Activated CD4-positive, alpha-beta T cell treated with anti-CD3 and anti-CD28 coated beads, Interleukin-2, amount 50 U/mL, for 1 hour (primary cell): ENCODE results near the gene SLC25A21.
"Not testable (repeated sequence)": the region's sequence is repeated elsewhere in the genome, so short reads cannot be mapped to it uniquely, and the experiment has no call there.

Experiments
- DNase-seq: peaks from one replicate; pipeline ENCODE4 v3.0.0-alpha.2; 2020

SLC25A21 gene

DNA sequence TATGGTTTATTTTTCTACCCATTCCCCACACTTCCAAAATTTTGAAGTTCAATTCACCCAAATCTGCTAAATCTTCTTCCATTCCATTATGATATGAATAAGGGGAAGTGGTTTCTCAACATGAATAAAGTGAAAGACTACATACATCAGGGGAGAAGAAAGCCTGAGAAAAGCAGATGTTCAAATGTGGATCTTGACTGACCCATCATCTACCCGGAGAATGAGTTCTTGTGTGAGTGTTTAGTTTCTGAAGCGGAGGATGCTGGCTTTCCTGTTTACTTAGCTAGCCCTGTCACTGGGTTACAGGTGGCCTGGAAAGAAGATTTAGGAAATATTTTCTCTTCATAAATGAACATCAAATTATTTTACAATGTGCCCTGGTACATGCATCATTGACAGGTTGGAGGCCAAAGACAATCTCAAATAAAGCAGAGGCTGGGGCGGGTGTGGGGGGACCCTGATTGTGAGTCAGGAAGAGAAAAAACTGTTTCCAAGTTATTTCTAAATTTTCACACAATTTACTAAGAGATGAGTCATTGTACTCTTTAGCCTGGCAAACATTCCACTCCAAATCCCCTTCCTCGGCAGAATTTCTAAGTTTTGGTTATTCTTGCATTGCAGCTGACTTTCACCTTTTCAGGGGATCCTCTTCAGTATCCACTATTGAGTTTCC, 135.6 kb downstream of the SLC25A21 start:
- DNase-seq: no peak

DNA sequence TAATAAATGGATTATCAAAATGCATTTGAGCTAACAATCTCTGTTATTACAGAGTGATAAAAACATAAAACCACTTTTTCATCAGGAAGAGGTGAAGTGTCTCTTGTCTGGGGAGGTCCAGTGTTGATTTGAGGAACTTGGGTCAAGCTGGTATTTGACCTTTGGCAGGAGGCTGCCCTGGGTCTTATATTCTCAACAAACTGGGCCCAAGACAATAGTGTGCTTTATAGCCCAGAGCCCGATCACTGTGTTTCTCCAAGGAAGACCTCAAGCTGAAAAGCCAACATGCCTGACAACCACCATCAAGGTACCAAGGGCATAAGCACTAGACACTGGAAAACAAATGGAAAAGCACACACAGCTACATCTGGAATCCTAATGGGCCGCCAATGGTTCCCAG, 137.0 kb downstream of the SLC25A21 start:
- no peak for DNase-seq

DNA sequence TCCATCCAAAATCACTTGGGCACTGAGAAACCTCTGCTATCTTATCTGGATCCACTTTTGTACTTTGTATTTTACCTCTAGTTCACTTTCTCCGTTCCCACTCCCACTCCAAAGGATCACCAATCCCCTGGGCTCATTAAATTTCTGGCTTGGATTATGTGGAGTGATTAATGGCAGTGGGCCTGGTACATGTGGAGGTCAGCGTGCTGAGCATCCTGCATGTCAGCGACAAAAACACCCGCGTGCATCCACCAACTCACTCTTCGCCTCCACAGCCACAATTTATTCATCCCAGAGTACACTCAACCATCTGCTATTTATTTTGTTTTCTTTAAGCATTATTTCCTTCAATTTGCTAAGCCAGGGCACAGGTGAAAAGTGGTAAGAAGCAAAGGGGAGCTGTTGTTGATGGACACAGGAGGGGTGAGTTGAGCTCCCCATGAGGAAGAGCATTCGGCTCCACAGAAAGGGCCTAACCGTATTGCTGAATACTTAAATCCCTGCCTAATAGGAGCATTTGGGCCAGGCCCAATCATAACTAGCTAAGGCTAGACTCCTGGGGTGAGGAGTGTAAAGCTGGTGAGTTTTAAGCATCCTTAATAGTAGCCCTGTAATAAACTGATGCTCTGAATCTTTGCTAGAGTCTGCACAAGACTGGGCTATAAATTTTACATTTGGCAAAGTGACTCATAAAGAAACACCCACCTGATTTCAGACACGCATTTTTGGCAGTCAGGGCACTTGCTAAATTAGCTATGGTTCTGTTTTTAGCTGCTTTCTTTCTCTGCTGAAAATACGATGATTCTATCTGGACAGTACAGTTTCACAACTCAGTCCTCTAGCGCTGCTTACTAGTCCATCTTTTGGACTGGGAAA, 137.8 kb downstream of the SLC25A21 start:
- no peak for DNase-seq

DNA sequence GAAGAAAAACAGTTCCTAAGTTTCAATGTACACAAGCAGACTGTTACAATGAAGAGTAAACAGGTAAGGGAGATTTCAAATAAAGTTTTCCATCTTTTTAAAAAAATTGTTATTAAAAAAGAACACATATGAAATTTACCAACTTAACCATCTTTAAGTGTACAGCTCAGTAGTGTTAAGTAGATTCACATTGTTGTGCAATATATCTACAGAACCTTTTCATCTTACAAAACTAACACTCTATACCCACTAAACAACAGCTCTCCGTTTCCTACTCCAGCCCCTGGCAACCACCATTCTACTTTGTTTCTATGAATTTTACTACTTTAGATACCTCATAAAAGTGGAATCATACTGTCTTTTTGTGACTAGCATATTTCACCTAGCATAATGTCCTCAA, 139.5 kb downstream of the SLC25A21 start:
- DNase-seq: no peak

DNA sequence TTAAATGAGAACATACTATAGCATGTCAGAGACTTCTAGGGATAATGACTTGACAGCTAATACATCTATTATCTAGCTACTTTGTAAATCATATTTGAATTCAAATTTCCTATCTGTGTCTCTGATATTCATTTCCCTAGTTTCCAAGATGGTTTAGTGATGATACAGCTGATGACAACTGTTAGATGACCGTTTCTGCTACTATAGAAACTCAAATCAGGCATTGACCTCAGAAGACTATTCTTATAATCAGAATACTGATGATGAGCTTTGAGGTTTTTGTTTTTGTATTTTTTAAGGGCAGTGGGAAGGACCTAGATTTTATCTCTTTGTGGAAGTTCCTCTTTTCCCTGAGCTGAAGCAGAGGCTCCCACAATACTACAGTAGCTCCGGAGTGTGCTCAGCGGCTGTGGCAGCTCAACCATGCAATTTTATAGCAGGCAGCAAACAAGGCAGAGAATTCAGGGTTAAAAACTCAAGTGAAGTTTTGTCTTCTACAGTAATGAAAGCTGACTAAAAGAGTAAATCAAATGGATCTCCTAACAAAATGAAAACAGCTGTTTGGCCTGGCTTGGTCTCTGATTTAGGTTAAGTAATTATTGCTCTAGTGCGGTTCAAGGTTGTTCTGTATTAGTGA, 145.1 kb downstream of the SLC25A21 start:
- no peak for DNase-seq

DNA sequence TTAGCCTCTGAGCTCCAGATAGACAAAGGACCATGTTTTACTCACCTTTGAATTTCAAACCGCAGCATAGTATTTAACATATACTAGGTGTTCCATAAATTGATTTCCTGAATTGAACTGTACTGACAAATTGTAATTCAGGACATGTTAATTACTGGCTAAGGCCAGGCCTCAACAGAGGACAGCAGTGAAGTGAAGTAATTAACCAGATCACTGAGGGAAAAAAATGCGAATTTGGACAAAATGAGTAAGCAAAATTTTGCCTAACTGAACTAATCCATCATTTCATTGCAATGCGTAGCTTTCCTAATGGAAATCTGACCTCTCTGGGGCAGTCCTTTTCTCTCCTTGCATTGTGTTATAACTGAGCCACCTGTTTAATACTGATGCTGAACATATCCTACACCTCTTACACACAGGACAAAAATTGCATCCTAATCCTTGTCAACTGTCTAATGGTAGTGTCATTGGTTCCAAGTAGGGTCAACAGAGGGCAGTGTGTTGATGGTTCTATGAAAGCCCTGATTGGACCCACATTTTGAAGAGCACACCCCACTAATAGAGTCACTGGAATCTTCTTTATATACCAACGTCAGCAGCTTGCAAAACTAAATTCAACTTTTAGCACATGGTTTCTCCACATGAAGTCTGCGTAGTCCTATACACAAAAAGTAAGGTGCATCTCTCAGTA, 148.4 kb downstream of the SLC25A21 start:
- DNase-seq: no peak

DNA sequence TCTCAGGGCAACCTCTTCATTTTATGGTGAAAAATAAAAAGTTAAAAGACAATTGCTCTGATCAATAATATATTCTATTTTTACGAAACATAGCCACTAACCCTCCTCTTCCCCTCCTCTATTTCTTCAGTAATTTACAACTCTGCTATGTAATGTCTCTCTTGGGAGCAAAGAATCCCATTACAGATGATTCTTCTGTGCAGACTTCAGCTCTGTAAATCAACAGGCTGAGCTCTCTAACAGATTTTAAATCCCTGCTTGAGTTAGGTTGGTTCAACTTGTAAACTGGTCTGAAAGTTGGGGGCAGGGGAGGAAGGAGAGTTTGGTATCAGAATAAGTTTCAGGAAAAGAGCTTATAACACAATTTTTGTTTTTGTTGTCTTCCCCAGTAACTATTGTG, 151.0 kb downstream of the SLC25A21 start:
- DNase-seq: no peak

DNA sequence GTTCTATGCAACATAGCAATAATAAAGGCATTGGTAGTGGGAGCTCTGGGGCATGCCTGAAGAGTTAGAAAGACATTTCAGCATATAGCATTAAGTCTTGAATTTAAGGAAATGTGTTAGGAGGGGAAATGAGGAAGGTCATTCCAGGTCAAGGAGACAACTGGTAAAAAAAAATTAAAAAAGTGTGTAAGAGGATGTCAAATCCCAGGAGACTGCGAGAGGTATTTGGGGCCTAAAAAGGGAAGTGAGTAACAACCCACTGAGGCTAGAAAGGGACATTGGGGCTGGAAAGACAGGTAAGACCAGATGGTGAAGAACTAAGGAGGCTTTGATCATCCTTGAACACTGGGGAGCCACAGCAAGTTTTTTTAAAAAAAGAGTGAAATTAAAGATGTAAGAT, 152.9 kb downstream of the SLC25A21 start:
- no peak for DNase-seq

DNA sequence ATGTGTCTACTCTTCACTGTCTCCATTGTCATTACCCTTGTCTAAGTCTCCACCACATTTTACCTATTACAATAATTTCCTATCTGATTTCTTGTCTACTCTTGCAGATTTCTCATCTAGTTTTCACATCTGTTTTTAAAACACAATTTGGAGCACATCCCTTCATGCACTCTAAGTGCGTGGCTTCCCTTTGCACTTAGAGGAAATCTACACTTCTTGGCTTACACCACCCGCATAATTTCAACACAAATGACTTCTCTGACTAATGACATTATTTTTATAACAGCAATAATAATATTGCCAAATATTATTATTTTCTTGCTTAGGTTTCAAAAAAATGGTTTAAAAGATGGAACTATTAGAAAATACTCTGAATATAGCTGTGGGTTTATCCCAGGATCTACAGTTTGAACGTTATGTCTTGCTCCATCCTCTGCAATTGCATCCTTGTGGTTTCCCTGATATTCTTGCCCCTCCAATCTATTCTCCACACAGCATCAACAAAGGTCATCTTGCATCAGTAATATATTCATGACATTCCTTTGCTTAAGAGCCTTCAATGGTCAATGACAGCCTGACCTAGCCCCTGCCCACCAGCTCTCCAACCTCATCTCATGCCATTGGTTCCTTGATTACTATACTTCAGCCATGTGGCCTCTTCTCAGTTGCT, 153.7 kb downstream of the SLC25A21 start:
- DNase-seq: no peak

DNA sequence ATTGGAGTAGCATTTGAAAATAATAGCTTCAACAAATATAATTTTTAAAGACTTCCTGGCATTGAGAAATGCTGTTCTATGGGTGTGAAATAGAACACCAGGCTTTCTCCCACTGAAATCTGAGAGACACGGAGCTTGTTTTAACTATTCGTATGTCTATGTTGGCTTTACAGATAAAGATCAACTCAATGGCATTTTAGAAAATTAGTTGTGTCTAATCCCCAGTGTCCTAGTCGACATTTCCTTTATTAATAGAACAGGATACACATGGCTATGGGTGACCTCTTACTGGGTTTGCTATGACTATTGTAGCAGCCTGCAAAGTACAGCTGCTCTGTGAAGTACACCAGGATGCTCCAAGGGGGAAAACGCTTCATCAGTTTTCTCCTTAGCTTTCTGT, 159.3 kb downstream of the SLC25A21 start:
- no peak for DNase-seq

DNA sequence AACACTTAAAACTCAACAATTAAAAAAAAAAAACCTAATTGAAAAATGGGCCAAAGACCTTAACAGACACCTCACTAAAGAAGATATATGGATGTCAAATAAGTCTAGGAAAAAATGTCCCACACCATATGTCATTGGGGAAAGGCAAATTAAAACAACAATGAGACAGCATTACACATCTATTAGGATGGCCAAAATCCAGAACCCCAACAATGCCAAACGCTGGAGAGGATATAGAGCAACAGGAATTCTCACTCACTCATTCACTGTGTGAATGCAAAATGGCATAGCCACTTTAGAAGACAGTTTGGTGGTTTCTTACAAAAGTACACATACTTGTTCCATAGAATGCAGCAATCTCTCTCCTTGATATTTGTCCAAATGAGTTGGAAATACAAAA, 173.7 kb downstream of the SLC25A21 start:
- no peak for DNase-seq

DNA sequence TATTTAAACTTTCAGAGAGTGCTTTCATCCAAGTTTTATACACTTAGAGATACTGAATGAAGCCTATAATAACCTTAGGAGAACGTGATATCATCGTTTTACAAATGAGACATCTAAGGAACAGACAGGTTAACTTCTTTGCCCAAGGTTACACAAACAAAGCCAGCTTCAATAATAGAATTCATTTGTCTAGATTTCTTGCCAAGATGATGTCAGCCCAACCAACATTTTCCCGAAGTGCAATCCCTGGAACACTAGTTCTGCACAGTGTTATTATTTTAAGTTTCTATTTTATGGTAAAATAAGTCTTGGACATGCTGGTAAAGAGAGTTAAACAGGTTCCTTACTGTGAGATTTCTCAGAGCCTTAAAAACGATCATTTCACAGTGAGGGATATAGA, 174.6 kb downstream of the SLC25A21 start:
- DNase-seq: no peak

DNA sequence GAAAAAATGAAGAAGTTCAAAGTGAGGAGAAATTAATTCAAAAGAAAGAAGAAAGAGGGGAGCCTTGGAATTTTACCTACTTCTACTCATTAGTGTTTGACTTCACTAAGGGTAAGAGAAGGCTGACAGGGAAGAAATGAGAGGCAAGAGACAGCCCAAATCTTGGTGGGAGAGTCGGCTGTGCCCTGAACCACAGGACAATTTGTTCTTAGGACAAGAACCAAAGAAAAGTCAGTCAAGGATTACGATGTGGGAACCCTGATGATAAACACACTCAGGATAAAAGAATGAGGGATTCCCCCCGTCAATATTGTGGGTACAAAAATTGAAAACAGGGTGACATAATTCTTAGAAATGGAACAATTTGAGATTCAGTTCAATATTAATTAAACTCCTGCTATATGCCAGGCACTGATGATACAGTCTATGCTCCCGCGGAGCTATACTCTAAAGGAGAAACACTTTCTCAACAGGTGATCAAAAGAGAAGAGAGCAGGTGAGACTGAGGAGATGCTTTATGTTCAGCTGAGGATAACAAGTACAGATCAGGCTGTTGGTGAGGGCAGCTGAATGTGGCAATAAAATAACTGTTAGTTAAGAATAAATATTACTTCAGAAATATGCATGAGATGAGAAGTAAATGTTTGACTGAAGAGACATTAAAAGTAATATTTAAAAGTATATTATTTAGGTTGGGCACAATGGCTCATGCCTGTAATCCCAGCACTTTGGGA, 175.4 kb downstream of the SLC25A21 start:
- DNase-seq: no peak

DNA sequence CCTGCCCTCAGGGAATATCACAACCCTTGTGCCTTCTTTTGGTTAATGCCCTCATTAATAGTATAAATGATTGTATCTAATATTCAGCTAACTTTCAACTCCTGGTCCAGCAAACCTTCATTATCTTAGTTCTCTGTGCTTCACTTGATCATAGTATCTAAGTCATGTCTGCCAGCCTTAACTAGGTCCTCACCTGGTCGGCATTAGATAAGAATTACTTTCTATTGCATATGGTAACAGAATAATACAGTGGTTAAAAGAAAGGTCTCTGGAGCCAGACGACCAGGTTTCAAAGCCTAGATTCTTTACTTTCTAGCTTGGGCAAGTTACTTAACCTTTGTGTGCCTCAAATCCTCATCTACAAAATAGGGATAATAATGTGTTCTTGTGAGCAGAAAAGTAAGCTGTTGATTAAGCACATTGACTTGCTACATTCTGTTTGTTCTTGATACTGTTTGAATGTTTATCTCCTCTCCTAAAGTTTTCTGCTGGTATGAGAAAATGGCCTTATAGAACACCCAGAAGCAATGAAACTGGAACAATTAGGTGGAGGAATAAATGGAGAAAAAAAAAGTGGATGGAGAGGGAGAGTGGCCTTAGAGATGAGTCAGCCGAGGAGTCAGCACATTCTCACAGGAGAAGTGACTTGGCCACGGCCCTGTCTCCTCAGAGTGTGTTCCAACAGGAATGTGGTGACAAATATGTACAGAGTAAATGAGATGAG, 176.1 kb downstream of the SLC25A21 start:
- DNase-seq: no peak

DNA sequence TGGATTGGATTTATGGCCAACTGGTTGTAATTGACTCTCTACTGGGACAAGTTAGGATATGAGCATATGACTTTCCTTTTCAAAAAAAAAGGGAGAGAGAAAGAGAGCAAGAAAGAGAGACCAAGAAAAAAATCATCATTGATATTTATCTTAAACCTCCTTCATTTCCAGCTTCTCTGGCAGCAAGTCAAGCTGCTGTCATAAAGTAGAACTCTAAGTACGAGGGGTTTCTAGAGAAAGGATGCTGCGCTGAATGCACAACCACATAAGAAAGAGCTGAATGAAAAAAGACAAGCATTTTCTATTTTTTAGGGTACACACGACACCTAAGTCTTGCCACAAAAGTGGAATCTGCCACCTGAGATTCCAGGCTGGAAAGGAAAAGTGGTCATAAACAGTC, 182.6 kb downstream of the SLC25A21 start:
- DNase-seq: no peak

DNA sequence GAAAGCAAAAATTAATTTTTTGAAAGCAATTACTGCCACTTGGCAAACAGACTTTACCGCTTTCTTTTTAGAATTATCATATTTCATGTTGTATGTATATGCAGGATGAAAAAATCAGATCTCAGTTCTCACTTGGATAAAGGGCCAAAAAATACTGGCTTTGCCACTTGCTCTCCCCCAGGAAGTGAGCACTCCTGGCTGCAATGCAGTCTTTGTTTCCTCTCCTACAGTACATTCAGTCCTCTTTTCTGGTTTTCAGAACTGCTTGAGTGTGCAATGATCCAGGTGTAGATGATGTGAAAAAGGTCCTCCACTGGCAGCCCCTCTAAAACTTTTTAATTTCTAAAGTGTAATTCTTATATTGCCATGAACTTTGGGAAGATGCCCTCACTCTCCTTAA, 183.4 kb downstream of the SLC25A21 start:
- no peak for DNase-seq

DNA sequence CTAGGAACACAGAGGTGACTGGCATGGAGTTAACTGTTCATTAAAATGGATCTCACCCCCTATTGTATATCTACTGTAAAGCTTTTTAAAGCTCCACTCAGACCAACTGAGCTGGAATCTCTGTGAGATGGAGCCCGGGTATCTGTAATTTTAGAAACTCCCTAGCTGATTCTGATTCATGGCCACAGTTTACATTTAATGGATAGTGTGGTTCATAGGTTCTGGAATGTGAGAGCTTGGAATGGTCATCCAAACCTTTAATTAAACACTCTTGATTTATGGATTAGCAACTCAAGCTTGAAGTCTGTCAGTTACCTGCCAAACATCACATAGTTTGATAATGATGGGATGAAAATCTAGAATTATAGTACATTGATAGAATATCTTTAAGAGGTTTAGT, 183.8 kb downstream of the SLC25A21 start:
- DNase-seq: no peak

DNA sequence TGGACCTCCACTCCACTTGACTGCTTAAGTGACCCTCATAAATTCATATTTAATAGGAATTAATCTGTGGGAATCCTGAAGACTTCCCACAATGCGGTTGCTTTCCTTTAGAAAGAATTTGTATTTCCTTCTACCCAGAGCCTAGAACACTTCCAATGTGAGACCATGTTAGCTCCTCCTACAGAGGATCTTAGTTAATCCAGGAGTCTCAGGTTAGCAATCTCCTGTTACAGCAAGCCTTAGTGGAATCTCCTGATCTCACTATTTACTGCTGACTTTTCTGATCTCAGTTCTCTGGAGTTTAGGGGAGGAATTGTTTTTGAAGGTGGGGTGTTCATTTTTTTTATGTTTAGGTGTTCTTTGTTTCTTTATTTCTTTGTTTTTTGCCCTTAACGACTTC, 186.0 kb downstream of the SLC25A21 start:
- DNase-seq: no peak

DNA sequence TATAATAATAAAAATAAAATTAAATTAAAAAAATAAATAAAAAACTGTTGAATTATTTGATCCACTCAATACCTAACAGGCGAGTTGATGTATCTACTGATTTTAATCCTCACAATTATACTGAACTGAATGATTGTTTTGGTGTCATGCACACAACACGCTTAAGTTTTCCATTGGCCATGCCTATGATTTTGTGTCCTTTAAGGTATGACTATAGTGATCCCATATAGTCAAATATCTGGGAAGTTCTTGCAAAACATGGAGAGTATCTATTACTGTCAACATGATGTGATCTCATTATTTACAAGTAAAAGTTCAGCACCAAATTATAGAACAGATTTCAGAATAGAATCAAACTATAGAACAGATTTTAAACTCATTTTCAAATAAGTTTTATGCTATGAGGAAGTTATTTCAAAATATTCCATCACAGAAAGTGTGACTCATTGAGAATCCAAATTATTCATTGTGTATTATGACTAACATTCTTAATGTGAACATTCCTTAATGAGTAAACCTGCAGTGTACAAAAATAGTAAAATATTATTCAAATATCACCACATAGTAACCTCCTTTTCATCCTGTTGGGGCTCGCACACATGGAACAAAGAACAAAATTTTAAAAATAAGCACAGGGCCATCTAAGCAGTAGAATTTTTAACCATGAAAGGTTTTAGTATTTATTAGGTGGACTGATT, 190.4 kb downstream of the SLC25A21 start:
- DNase-seq: no peak

DNA sequence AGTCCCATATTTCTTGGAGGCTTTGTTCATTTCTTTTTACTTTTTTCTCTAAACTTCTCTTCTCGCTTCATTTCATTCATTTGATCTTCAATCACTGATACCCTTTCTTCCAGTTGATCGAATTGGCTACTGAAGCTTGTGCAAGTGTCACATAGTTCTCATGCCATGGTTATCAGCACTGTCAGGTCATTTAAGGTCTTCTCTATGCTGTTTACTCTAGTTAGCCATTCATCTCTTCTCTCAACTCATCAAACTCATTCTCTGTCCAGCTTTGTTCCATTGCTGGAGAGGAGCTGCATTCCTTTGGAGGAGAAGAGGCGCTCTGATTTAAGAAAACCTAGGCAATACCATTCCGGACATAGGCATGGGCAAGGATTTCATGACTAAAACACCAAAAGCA, 192.0 kb downstream of the SLC25A21 start:
- not testable (repeated sequence) for DNase-seq

DNA sequence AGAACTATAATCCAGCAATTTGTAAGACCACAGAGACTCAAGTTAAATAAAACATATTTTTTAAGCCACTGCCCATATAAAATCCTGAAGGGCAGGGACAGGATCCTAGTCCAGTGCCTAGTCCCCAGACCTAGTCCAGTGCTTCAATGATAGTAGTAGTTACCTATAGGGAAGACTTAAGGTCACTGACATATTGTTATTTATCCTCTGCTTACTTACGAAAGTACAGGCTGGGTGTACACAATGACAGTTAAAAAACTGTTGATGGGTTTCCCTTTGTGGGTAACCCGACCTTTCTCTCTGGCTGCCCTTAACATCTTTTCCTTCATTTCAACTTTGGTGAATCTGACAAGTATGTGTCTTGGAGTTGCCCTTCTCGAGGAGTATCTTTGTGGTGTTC, 192.5 kb downstream of the SLC25A21 start:
- no peak for DNase-seq
